Gastrocnemius medialis (tissue), 4 donors: ENCODE measurements around the gene RHOT1.

Experiments
- CTCF ChIP-seq, 5 experiments: fragments of 450-650 bp in 3 of 5; fragments of 200-600 bp in 2 of 5; sonication (generic) in 2 of 5; IDR thresholded peaks in 4 of 5; conservative IDR thresholded peaks in 1 of 5; 1 replicate in 4 of 5; 2 replicates in 1 of 5; pipeline ENCODE4 v1.5.1; 2016 to 2019; ENCODE audit warnings: antibody characterized with exemption in 5 of 5, mild to moderate bottlenecking in 3 of 5, moderate library complexity in 3 of 5
- POLR2A ChIP-seq, 2 donors: fragments of 450-650 bp; IDR thresholded peaks; one replicate each; pipeline ENCODE4 v1.6.1; 2017; ENCODE audit warnings: antibody characterized with exemption in 2 of 2, mild to moderate bottlenecking in 2 of 2, moderate library complexity in 2 of 2

DNA sequence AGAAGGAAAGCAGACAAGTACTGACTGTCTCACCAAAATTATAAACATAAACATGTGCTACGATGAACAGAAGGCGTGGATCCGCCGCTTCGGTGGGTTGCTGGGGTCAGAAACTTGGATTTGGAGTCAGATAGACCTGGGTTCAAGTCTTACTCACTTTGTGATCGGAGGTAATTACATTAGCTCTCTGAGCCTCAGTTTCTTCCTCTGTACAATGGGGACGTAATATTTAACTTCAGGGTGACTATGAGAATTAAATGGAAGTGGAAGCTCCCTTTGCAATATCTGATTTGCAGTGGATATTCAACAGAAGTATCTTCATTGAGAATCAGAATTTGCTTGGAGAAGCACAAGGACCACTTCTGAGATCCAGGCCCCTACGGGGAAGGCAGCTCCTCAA is 129.5 kb downstream of the RHOT1 start:
- TF ChIP-seq POLR2A (IDR thresholded peaks at IDR 0.05) (no peak), CTCF (IDR thresholded peaks at IDR 0.05 in 4 of 5, conservative IDR thresholded peaks at IDR 0.05 in 1 of 5) (no peak)
